Suppressor macrophage treated with lipopolysaccharide for 1 hour (primary cell): ENCODE data around the gene SLC6A18.
"Not testable (repeated sequence)": the region's sequence is repeated elsewhere in the genome, so short reads cannot be mapped to it uniquely, and the experiment has no call there.

ENCODE experiments used
- DNase-seq, 3 donors: peaks; one replicate each; pipeline ENCODE4 v3.0.0-alpha.2; 2020 to 2022

Gene SLC6A18

GRCh38 chr5:1216918-1217295, 8.3 kb upstream of the SLC6A18 start:
- DNase-seq = no peak

- no peak for DNase-seq
These were observed 7.5 kb upstream of the SLC6A18 start for GRCh38 chr5:1217596-1218206.

- no peak for DNase-seq
These were observed 6.7 kb upstream of the SLC6A18 start for GRCh38 chr5:1218351-1219080.

- no peak for DNase-seq
These were observed 5.9 kb upstream of the SLC6A18 start for GRCh38 chr5:1219098-1219767.

GRCh38 chr5:1219768-1220100, 5.4 kb upstream of the SLC6A18 start:
- no peak for DNase-seq

GRCh38 chr5:1220351-1220750, 4.8 kb upstream of the SLC6A18 start:
- no peak for DNase-seq

GRCh38 chr5:1220831-1221230, 4.3 kb upstream of the SLC6A18 start:
- DNase-seq = no peak

- DNase-seq = no peak
These were observed 3.5 kb upstream of the SLC6A18 start for GRCh38 chr5:1221721-1222120.

- DNase-seq = no peak
These were observed 3.0 kb upstream of the SLC6A18 start for GRCh38 chr5:1222147-1222546.

- DNase-seq = no peak
These were observed 2.4 kb upstream of the SLC6A18 start for GRCh38 chr5:1222621-1223277.

GRCh38 chr5:1223278-1223670, 1.9 kb upstream of the SLC6A18 start:
- DNase-seq = no peak

GRCh38 chr5:1224631-1225030, 550 bp upstream of the SLC6A18 start:
- DNase-seq = no peak

GRCh38 chr5:1226231-1226630, 1.1 kb downstream of the SLC6A18 start:
- DNase-seq = no peak

GRCh38 chr5:1226839-1227581, 1.8 kb downstream of the SLC6A18 start:
- DNase-seq = no peak

GRCh38 chr5:1227667-1228066, 2.5 kb downstream of the SLC6A18 start:
- no peak for DNase-seq

GRCh38 chr5:1228120-1228519, 2.9 kb downstream of the SLC6A18 start:
- no peak for DNase-seq

- not testable (repeated sequence) for DNase-seq
These were observed 3.8 kb downstream of the SLC6A18 start for GRCh38 chr5:1229023-1229422.

GRCh38 chr5:1229822-1230221, 4.6 kb downstream of the SLC6A18 start:
- DNase-seq = no peak

GRCh38 chr5:1230551-1230950, 5.4 kb downstream of the SLC6A18 start:
- DNase-seq = no peak

GRCh38 chr5:1231354-1231905, 6.2 kb downstream of the SLC6A18 start:
- DNase-seq = no peak

GRCh38 chr5:1232780-1233179, 7.6 kb downstream of the SLC6A18 start:
- DNase-seq = no peak

GRCh38 chr5:1235379-1235778, 10.2 kb downstream of the SLC6A18 start:
- no peak for DNase-seq

- DNase-seq = no peak
These were observed 10.7 kb downstream of the SLC6A18 start for GRCh38 chr5:1235838-1236237.
